K562 (cell line): ENCODE data around the gene PDE3A. TPM values are rescaled to one million over a fixed set of nuclear protein-coding genes. Genes with fewer than 3 reads are reported as not detected.

Experiments used
- ATAC-seq: fragments of 200-7000 bp; cut with Tn5 transposase; 3 replicates; pipeline ENCODE4 v1.9.1; 2020; ENCODE audit warnings: moderate library complexity
- BruUV-seq: library from RNA; stranded (reverse); fragments of 400-500 nt; replicated peaks from 2 replicates; lab custom pipeline; 2021; lab: Mats Ljungman, UMichigan
- CTCF ChIA-PET: fragments of 300-600 bp; formaldehyde crosslinking; extraction: SDS; loops from one replicate; lab custom pipeline; 2021; ENCODE audit warnings: low intra/inter-chr PET ratio; lab: Yijun Ruan, JAX
- POLR2A ChIA-PET: fragments of 300-600, 350-650 bp; sonication (Branson Sonifier 250); formaldehyde crosslinking; extraction: SDS; loops from one replicate; lab custom pipeline; 2021; ENCODE audit warnings: antibody characterized with exemption, inconsistent platforms; lab: Yijun Ruan, JAX
- DNase-seq, 4 experiments: peaks; one replicate each; pipeline versions ENCODE4 v3.0.0 to v3.0.0-alpha.2; 2011 to 2018; ENCODE audit warnings: low spot score in 3 of 4, mixed read lengths in 3 of 4; ENCODE audit errors: extremely low read depth in 1 of 4
- FAIRE-seq: peaks from 2 replicates; lab custom pipeline; 2011; peaks lifted over from hg19 to GRCh38; lab: Jason Lieb, UNC
- H2AFZ ChIP-seq: 2 replicates; pipeline ENCODE4 v1.6.0; 2011; ENCODE audit warnings: low read depth, low read length, control low read depth, inconsistent platforms
- H3K27ac ChIP-seq: fragments of 200-600 bp; 3 replicates; pipeline ENCODE4 v1.8.0; 2011; ENCODE audit warnings: low read depth, mild to moderate bottlenecking, control low read depth, inconsistent platforms, low read length, moderate library complexity, mixed read lengths; ENCODE audit errors: extremely low read depth
- H3K27me3 ChIP-seq, 2 experiments: fragments of 300-600 bp in 1 of 2; 2 replicates in 1 of 2; 3 replicates in 1 of 2; pipeline versions ENCODE4 v1.6.0 to v1.8.0; 2011; ENCODE audit warnings: inconsistent platforms in 2 of 2, low read length in 2 of 2, mild to moderate bottlenecking in 1 of 2, mixed read lengths in 1 of 2, moderate library complexity in 1 of 2; ENCODE audit not compliant: control insufficient read depth in 2 of 2, insufficient read depth in 2 of 2
- H3K36me3 ChIP-seq: fragments of 300-600 bp; 3 replicates; pipeline ENCODE4 v1.8.0; 2011; ENCODE audit warnings: mild to moderate bottlenecking, low read length, inconsistent platforms; ENCODE audit not compliant: control insufficient read depth, insufficient read depth
- H3K4me1 ChIP-seq, 2 experiments: fragments of 200-600 bp in 1 of 2; replicated peaks in 1 of 2; 2 replicates in 1 of 2; 3 replicates in 1 of 2; pipeline versions ENCODE4 v1.5.1 to v1.8.0; 2011; ENCODE audit warnings: inconsistent platforms in 2 of 2, low read length in 2 of 2, mild to moderate bottlenecking in 1 of 2, mixed read lengths in 1 of 2, moderate library complexity in 1 of 2; ENCODE audit not compliant: control insufficient read depth in 2 of 2, insufficient read depth in 2 of 2
- H3K4me2 ChIP-seq: 2 replicates; pipeline ENCODE4 v1.6.1; 2011; ENCODE audit warnings: low read length, control low read depth, inconsistent platforms, mixed read lengths; ENCODE audit not compliant: insufficient read depth
- H3K4me3 ChIP-seq: fragments of 200-600 bp; sonication (generic), shearing (Covaris generic); 2 replicates; pipeline ENCODE4 v1.5.1; 2016; ENCODE audit warnings: control low read depth, inconsistent platforms
- H3K79me2 ChIP-seq: fragments of 200-600 bp; 3 replicates; pipeline ENCODE4 v1.8.0; 2011; ENCODE audit warnings: low read length, inconsistent platforms; ENCODE audit not compliant: control insufficient read depth, insufficient read depth
- H3K9ac ChIP-seq, 2 experiments: 2 replicates each; pipeline versions ENCODE4 v1.6.0 to v1.6.1; 2011; ENCODE audit warnings: low read depth in 2 of 2, low read length in 2 of 2, control low read depth in 1 of 2, inconsistent platforms in 1 of 2, mild to moderate bottlenecking in 1 of 2, mixed read lengths in 1 of 2; ENCODE audit not compliant: insufficient read depth in 1 of 2
- H3K9me1 ChIP-seq: one replicate; pipeline ENCODE4 v1.6.0; 2011; ENCODE audit warnings: inconsistent platforms, mild to moderate bottlenecking, low read length, moderate library complexity; ENCODE audit not compliant: control insufficient read depth, insufficient read depth
- H3K9me3 ChIP-seq: replicated peaks from 2 replicates; pipeline ENCODE4 v1.5.1; 2011; ENCODE audit warnings: low read depth, low read length, inconsistent platforms; ENCODE audit not compliant: control insufficient read depth, insufficient read depth
- H4K20me1 ChIP-seq: replicated peaks from 2 replicates; pipeline ENCODE4 v1.6.1; 2011; ENCODE audit warnings: low read length, inconsistent platforms, mixed read lengths; ENCODE audit not compliant: control insufficient read depth, insufficient read depth
- CHD7 ChIP-seq: fragments of 200-600 bp; sonication (generic); IDR thresholded peaks from one replicate; pipeline ENCODE4 v1.6.1; 2012; ENCODE audit warnings: mild to moderate bottlenecking, low read depth, low read length, inconsistent platforms
- FOXA1 ChIP-seq: fragments of 450-650 bp; IDR thresholded peaks from 2 replicates; pipeline ENCODE4 v1.6.1; 2016; ENCODE audit warnings: mild to moderate bottlenecking, borderline replicate concordance
- FOXA3 ChIP-seq, 2 experiments: fragments of 450-650 bp in 1 of 2; sonication (generic) in 1 of 2; formaldehyde crosslinking; IDR thresholded peaks in 1 of 2; conservative IDR thresholded peaks in 1 of 2; 2 replicates each; pipeline versions ENCODE4 v1.4.0 to v1.8.0; 2020 to 2022; ENCODE audit warnings: mild to moderate bottlenecking in 2 of 2, missing genetic modification reagents in 1 of 2
- HOXB6 ChIP-seq: fragments of 250-450 bp; sonication (Bioruptor Pico); IDR thresholded peaks from 2 replicates; pipeline ENCODE4 v1.5.1; 2022; ENCODE audit warnings: mild to moderate bottlenecking, borderline replicate concordance
- KAT2B ChIP-seq: IDR thresholded peaks from one replicate; pipeline ENCODE4 v1.6.1; 2012; ENCODE audit warnings: low read depth, mild to moderate bottlenecking, control low read depth, inconsistent platforms, low read length, moderate library complexity
- TSC22D4 ChIP-seq: fragments of 450-650 bp; IDR thresholded peaks from 2 replicates; pipeline ENCODE4 v1.6.1; 2016; ENCODE audit warnings: missing genetic modification characterization, missing biosample characterization, control low read depth
- USF2 ChIP-seq: sonication (generic); formaldehyde crosslinking; IDR thresholded peaks from 2 replicates; pipeline ENCODE4 v1.5.0; 2020; ENCODE audit warnings: missing genetic modification reagents
- ZNF184 ChIP-seq: sonication (generic); formaldehyde crosslinking; IDR thresholded peaks from 2 replicates; pipeline ENCODE4 v1.5.0; 2020; ENCODE audit warnings: missing genetic modification reagents
- WGBS: fragments of 100-300 bp; shearing (Covaris generic); methylation state at CpG from one replicate; pipeline ENCODE4 v1.1.6; 2016; ENCODE audit warnings: low coverage, mixed read lengths; ENCODE audit not compliant: insufficient coverage; ENCODE audit errors: missing lambda C conversion rate; 5-methylcytosine and 5-hydroxymethylcytosine counted together
- in situ Hi-C: fragments of 300-500 bp; cut with MboI; formaldehyde crosslinking; loops from 4 replicates; pipeline ENCODE4 v1.15.0; 2018; ENCODE audit warnings: inconsistent platforms, mixed read lengths
- intact Hi-C: fragments of 100-400 bp; cut with micrococcal nuclease; formaldehyde crosslinking; loops from 2 replicates; pipeline ENCODE4 v1.14.2; 2022
- polyA plus RNA-seq, 8 experiments: library from polyadenylated mRNA; depleted of rRNA in 4 of 8; stranded (reverse) in 5 of 8; unstranded in 3 of 8; fragments of >200 nt; fragmentation: Nextera tagmentation in 2 of 8; fragmentation: Illumina TruSeq in 1 of 8; extraction: Ambion mirVana in 2 of 8; extraction: Trizol in 1 of 8; gene quantifications; 2 replicates each; pipeline versions ENCODE4 v1.2.1 to v1.2.3, GENCODE V29; 2011 to 2014; ENCODE audit warnings: inconsistent platforms in 1 of 8, missing spikeins in 1 of 8
- total RNA-seq, 7 experiments: library from RNA; depleted of rRNA in 6 of 7; stranded (reverse); fragments of >200 nt in 6 of 7; fragmentation: Illumina TruSeq in 2 of 7; extraction: Trizol in 2 of 7; gene quantifications; 2 replicates each; pipeline versions ENCODE4 v1.2.1 to v1.2.3, GENCODE V29; 2011 to 2021; ENCODE audit warnings: low replicate concordance in 1 of 7

Gene PDE3A
- total and polyA plus RNA-seq, 9 of the 15 experiments (the other 6 are each of a cell fraction or from before 2014, with no cell fraction given), result 0.02 TPM; not detected in 8

- Histone ChIP-seq H3K27me3 (no peaks in the 10 kb centered on the region), H3K9me3 (no peaks in the 10 kb centered on the region), H3K4me3 (no peak overlapping the region), H3K36me3 (no peaks in the 10 kb centered on the region), H3K4me1 (no peaks in the 10 kb centered on the region), H3K9ac (no peak overlapping the region), H3K9me1 (no peaks in the 10 kb centered on the region), H3K79me2 (no peaks in the 10 kb centered on the region), H2AFZ (no peak overlapping the region), H3K27ac (no peak overlapping the region), H4K20me1 (no peaks in the 10 kb centered on the region), H3K4me2 (no peak overlapping the region)
- ATAC-seq, result no peak
- ChIA-PET POLR2A (no interaction called here), CTCF (interaction anchor here (0.5 kb wide), 1 partner anchor 177 kb away, joined by 3 read pairs; no protein-coding TSS in a partner anchor)
- intact Hi-C loops, result no loop called here
- TF ChIP-seq FOXA3 (CRISPR knock-in tag; conservative IDR thresholded peaks at IDR 0.05 in 1 of 2, IDR thresholded peaks at IDR 0.05 in 1 of 2), result no peak
- no peak for TF ChIP-seq CHD7
- no peak for TF ChIP-seq KAT2B
- no peak for TF ChIP-seq TSC22D4 (tag)
- TF ChIP-seq ZNF184 (CRISPR knock-in tag), result no peak
- TF ChIP-seq USF2 (CRISPR knock-in tag), result no peak
- TF ChIP-seq HOXB6 (CRISPR knock-in tag), result no peak
- no peak for TF ChIP-seq FOXA1
- no peak for DNase-seq
- in situ Hi-C loops, result no loop called here
- WGBS, result 0% methylated on average over 3 of the region's 3 CpGs
- no peak for FAIRE-seq
- no TSS peak for BruUV-seq
Observed at GRCh38 chr12:20360407-20360806, 7.9 kb upstream of the PDE3A start.
